Measurements from ENCODE around the gene FKBP6.
"Not testable (repeated sequence)": the region's sequence is repeated elsewhere in the genome, so short reads cannot be mapped to it uniquely, and the experiment has no call there.

The FKBP6 gene

DNA sequence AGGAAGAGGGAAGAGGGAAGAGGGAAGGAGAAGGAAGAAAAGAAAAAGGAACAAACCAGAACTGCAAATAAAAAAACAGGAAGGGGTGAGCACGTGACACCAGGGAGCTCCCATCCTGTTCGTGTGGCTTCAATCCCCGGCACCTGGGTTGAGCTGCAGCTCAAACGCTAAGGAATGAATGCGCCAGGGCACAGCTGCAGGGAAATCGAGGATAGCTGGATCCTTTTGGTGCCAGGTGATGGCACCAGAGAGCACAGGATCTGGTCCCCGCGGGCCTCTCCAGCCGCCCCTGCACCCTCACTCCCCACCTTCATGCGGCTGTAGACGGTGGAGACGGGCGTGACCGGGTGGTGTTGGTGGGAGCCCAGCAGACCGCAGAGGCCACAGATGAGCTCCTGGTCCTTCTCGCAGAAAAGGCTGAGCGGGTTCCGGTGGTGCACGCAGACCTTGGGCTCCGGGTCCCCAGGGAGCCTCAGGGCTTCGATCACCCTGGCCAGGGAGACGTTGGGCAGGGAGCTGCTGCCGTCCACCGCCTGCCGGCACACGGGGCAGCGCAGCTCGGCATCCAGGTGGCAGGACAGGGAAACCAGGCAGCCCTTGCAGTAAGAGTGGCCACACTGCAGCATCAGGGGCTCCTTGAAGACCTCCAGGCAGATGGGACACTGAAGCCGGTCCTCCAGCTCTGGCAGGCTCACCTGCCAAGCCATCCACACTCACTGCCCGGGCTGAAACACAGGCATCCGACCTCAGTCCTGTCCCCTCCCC, 3.7 kb upstream of the FKBP6 start:
- DNase-seq: peak; percentile 54

DNA sequence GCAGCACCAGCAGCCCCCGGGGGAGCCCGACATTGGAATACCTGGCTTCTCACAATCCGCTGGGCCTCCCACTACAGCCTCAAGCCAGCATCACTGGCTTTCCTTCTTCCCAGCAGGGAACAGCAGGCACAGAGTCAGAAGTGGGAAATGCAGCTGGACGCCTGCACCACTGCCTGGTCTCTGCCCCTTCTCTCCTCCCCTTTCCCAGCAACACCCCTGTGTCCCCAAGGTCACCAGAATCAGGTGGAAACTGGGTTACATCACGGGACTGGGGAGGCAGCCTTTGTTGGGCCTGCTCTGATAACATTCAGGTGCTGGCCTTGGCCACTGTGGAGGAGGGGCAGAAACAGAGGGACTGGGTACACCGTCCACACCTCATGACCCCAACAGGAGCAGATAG, 2.5 kb upstream of the FKBP6 start:
- not testable (repeated sequence) for DNase-seq

DNA sequence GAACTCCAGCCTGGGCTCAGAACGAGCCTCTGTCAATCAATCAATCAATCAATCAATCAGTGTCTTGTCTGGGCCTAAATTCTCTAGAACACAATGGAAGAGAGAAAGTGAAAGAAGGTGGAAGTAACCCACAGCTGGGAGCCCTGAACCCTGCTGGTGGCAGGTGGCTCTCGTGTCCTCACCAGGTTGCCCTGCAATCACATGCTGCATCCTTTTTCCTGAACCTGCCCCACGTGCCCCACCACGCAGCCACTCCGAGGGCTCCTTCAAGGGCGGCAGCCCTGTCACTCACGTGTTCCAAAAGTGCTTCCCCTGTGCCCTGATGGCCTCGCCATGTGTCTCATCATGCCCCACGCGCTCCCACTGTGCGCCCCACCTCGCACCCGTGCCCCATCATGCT, 512 bp upstream of the FKBP6 start:
- not testable (repeated sequence) for DNase-seq

DNA sequence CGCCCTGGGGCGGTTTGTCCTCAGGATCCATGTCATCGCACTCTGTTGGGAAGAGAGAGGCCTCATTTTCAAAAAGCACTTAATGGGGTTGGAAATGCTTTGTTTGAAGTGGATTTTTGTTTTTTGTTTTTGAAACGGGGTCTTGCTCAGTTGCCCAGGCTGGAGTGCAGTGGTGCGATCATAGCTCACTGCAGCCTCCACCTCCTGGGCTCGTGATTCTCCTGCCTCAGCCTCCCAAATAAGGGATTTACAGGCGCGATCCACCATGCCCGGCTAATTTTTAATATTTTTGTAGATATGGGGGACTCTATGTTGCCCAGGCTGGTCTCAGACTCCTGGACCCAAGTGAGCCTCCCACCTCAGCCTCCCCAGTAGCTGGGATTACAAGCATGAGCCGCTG, 735 bp downstream of the FKBP6 start:
- no peak for DNase-seq

DNA sequence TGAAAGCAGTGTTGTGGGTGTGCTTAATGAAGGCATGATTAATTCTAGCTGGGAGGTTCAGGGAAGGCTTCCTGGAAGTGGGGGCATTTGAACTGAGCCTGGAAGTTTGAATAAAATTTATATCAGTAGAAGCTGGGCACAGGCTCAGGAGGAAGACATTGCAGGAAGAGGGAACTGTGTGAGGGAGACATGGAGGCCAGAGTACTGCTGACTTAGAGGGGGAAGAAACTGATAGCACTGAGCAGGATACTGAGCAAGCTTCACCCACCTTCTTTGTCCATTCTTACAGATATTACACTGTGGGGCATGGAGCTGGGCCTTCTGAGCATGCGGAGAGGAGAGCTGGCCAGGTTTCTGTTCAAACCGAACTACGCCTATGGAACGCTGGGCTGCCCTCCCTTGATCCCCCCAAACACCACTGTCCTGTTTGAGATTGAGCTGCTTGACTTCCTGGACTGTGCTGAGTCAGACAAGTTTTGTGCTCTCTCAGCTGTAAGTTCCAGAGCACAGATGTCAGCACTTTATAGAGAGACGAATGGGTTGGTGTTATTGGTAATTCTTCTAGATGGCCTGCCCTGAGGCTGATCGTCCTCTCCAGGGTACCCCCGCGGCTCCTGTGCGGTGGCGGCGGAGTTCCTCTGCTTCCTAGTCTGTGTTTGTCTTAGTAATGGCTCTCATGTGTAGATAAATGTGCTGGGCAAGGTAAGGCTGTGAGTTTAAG, 2.1 kb downstream of the FKBP6 start:
- peak; percentile 29 for DNase-seq

DNA sequence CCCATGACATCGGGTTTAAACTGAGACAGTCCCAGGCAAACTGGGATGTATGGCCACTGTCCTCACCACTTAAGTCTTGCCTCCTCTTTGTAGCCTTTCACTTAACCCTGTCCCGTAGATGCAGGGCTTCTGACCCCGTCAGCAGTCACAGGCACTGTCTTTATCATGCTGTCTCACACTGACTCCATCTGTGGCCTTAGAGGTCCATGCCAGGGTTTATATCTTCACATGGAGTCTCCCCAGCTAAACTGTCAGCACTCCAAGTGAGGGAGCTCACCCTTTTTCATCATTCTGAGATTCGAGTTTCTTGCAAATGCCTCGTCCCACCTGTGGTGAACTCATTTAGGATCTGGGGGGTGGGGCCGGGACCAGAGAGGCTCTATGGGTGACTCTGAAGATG, 2.8 kb downstream of the FKBP6 start:
- DNase-seq: no peak

DNA sequence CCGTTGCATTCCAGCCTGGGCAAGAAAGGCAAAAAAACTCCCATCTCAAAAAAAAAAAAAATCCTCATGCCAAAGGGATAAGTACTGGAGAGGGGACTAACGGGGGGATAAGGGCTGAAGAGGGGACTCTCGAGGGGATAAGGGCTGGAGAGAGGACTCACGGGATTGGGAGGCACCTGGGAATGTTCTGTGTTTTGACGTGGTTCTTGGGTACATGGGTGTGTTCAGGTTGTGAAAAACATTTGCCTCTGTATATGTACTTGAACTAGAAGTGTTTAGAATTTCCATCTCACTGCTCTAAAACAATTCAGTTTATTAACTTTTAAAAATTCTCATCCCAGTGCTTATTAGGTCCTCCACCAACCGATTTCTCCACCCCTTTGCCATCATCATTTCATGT, 4.5 kb downstream of the FKBP6 start:
- no peak for DNase-seq

DNA sequence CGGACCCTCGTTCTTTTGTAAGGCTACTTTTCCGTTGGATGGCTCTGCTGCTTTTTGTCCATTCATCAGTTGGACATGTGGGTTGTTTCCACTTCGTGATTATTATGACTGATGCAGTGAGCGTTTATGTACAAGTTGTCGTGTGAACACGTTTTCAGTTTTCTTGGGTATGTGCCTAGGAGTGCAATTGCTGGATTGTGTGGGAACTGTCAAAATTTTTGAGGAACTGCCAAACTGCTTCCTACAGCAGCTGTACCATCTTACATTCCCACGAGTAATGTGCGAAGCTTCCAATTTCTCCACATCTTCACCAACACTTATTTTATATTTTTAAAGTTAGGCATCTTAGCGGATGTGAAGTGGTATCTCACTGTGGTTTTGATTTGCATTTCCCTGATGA, 10.4 kb downstream of the FKBP6 start:
- DNase-seq: no peak

DNA sequence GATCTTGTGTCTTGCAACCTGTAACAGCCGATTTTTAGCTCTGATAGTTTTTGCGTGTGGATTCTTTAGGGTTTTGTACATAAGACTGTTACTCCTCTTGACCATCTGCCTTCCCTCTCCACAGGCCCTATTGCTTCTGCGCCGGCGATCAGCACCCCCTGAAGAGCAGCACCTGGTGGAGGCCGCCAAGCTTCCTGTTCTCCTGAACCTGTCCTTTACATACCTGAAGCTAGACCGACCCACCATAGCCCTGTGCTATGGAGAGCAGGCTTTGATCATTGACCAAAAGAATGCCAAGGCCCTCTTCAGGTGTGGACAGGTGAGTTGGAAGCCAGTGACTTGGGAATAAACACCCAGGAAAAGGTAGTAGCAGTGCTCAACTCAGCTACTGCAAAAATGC, 12.6 kb downstream of the FKBP6 start:
- no peak for DNase-seq

DNA sequence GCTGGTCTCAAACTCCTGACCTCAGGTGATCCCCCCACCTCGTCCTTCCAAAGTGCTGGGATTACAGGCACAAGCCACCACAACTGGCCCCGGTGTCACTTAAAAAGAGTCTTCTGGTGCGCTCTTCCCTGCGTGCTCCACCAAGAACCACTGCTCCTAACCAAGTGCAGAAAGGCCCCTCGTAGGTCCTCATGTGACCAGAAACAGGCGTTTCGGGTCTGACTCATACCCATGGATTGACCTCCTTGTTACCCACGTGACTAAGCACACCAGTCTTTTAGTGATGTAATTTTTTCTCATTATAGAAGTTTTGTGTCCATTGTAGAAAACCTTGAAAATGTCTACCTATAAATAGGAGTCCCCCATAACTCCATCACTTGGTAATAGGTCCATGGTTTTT, 13.9 kb downstream of the FKBP6 start:
- no peak for DNase-seq

DNA sequence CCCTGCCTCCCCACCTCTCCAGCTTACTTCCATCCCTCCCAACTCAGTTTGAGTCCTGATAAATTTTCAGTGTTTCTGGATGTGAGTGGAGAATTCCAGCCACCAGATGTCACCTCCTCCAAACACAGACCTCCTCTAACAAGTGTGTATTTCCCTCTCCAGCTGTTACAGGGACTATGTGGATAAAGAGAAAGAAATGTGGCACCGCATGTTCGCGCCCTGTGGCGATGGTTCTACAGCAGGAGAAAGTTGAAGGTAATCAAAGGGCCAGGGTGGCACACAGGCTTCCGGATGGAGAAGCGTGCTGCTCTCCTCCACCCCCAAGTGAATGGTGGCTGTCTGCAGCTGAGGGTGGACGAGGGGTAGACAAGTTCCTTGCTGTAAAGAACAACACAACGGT, 14.7 kb downstream of the FKBP6 start:
- peak; percentile 72 for DNase-seq

DNA sequence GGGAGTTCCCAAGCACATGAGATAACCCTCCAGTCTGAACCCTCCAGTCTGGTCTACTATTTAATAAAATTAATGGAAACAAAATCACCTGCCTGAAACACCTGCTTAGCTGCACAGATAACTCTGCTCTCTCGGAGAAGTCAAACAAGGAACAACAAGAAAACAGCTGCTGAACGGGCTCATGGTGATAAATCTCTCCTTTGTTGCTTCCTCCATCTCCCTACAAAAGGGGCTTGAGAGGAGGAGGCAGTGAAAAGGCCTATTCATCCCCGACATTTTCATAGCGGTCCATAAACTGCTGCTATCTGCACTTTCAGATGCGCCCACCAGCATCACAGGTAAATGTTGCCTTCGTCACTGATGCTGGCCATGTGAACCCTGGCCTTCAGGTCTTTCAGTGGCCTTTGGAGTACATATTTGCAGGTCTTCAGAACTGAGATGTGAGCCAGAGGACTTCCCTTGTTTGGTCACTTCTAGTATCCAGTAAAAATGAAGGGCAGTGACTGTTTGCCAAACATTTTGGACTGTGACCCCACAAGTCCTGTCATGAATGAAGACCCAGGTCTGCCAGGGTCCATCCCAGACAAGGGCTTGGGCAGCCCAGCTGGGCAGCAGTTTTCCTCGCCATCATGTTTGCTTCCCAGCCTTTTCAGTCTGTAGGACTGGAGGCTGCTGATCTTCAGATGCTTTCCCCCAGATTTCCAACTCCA, 15.9 kb downstream of the FKBP6 start:
- no peak for DNase-seq

DNA sequence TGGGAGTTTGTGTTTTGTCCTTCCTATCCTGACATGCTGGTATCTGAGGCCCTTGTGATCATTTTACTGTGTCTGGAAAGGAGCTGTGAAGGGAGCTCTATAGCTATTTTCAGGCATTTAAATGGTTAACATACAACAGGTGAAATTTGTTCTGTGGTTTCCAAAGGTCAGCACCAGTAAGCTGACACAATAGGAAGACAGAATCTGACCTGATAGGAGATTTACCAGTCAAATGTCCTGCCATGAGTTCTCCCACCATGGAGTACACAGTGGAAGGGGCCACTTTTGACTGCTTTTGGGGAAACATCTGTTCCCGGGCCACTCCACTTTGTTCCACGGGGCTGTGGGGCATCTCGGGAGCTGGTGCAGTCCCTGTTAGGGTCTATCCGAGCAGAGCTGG, 17.6 kb downstream of the FKBP6 start:
- DNase-seq: no peak

DNA sequence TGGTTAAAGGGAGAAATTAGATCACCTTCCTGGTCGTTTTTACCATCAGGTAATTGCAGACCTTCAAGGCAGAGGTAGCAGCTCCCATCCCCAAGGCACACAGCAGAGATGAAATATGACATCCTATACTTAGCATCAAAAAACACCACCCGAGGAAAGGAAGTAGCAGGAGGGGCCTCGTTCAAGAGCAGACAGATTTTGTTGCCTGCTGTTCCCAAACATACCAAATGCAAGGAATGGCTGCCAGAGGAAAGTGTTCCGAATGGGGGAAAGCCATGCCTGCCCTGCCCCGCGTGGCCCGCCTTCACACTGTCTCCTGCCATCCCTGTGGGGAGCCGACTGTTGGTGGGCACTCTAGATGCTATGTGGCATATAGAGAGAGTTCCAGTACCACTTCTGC, 18.0 kb downstream of the FKBP6 start:
- DNase-seq: no peak

DNA sequence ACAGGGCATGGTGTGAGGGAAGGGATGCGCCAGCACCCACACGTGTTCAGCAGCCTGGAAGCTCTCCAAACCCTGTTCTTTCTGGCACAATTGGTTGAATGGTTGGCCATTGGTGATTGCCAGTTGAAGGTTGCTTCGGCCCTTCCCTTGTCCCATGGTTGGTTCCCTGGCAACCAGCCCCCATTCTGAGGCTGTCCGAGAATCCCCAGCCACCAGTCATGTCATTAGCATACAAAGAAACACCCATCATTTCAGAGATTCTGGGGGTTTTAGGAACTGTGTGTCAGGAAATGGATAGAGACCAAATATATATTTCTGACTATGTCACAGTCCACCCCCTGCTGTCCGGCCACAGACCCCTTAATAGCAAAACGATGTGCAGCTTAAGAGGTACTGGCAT, 21.8 kb downstream of the FKBP6 start:
- no peak for DNase-seq

DNA sequence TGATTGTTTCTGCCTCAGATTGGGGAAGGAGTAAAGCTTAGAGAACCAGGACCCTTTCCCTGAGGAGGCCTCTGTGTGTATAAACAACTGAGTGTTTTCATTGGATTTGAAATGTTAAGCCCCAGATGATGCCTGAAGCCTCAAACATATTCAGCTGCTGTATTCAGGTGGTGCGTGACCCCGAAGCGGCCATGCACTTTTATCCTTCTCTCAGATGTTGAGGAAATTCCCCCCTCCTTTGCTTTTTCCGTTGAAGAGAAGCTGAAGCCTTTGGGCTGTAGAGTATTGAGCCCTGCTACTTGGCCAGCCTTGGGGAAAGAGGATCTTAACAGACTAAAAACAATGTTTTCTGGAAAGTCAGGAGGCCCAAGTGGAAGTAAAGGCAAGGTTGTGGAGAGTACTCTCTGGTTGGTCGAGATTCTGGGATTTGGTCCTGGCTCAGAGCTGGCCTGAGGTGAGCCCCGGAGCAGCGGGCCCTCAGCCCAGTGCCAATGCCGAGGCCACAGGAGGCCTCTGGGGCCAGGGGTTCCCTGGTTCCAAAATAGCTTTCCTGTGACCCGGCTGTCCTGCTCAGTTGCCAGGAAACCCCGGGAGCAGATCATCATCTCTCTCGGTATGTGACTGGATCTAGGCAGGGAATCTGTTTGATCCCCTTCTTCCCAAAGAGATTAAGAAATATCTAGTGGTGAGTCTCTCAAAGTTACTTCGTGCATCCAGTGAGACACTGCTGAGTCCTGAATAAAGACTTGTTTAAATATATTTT, 22.5 kb downstream of the FKBP6 start:
- DNase-seq: no peak

DNA sequence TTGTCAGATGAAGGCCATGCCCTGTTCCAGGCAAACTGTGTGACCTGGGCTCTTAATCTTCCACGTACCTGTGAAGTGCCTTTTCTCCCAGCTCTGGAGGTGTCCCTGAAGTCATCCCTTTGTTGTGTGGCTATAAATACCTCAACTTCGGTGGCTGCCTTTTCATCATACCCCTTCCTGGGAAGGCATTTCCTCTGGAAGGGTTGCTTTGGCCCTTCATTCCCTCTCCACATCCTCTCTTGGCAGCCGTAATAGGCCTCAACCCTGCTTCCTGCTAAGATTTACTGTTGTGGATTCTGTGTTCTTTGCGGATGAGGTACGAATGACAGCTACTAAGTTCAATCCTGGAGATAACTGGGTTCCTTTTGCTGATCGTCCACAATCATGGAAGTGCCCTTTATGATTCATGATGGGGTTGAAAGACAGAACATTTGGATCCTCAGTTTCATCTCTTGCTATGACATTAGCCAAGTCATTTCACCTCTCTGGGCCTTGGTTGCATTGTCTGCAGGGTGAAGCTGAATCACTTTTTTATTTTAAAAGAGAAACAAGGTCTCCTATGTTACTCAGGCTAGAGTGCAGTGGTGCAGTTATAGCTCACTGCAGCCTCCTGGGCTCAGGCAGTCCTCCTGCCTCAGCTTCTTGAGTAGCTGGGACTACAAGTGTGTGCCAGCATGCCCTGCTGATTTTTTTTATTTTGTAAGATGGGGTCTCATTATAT, 23.6 kb downstream of the FKBP6 start:
- no peak for DNase-seq

DNA sequence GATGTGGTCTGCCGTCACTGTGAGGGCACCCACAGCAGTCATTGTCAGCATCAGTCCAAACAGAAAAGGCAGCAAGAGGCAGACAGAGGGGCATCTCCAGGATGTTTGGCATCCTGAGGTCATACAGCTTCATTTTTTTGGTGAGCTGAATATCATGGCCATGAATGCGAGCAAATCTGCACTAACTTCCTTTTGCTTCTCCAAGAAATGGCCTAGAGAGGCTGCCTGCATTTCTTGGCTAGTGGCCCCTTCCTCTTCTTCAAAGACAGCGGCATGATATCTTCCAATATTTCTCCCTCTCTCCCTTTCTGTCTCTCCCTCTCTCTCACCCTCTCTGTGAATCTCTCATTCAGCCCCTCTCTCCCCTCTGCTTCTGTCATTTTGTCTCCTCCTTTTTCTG, 24.8 kb downstream of the FKBP6 start:
- no peak for DNase-seq

DNA sequence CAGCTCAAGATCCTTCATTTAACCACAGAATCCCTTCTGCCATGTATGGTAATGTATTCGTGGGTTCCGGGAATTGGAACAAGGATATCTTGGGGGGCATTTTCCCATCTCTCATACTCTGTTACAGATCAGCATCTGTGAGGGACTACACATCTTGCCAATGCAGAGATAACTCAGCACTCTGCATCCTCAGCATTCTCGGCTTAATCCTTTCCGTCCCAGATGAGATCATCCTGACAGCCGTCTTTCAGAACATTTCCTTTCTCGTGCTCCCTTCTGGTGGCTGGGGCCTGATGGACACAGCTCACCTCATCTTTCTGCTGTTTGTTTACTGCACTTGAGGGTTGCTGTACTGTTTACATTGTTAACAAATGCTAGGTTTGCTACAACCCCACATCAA, 25.3 kb downstream of the FKBP6 start:
- DNase-seq: no peak

DNA sequence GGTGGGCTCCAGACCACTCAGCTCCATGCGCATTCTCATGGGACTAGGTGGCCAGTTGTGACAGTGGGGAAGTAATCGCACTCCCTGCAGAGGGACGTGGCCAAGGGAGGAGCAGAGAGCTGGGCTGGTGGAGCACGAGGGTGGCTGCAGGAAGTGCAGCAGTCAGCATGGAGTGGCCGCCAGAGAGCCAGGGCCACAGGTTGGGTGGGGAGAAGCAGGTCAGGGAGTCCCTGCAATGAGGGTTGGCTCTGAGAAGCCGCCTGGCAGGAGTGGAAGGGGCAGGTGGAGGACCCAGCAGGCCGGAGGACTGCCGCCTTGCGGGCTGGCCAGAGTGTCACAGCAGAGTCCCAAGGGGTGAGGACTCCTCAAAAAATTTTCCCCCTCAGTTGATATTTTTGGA, 26.2 kb downstream of the FKBP6 start:
- no peak for DNase-seq

DNA sequence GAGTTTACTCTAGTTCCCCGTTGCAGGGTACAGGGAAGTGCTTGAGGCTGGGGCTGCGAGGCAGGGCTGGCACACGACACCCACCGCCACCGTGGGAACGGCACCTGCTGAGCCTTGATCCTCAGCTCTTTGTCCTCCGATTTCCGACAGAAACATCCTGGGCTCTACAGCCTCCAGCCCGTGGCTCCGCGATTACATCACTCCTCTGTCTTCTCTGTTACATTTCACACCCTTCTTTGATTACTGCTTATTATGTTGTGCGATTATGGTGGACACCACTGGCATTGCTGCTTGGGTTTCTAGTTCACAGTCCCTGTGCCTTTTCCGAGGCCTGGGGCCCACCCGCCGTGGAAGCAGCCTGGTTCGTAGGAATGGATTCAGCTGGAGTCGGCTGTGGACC, 26.9 kb downstream of the FKBP6 start:
- no peak for DNase-seq

DNA sequence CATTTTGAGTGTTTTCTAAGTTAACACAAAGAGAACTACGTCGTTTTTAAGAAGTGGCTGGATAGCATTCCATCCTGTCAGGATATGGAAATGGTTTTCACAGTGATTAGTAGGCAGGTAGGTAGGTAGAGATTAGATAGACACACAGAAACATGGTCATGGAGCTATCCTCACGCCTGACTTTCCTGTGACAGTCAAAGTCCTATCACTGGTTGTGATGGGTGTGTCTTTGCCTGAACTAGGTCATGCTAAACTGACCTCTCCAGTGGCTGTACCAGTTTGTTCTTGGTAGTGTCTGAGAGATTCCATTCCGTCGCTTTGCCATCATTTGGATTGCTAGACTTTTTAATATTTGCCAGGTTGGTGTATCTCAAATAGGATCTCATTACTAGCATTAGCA, 28.2 kb downstream of the FKBP6 start:
- no peak for DNase-seq

Data from right hindlimb (tissue), 1 donor.